ENCODE data around the gene AMELX. TPM values are rescaled to one million over a fixed set of nuclear protein-coding genes. Genes with fewer than 3 reads are reported as not detected.

AMELX gene
- total and polyA plus RNA-seq, 4 donors: not detected

GRCh38 chrX:11257711-11258110 is 35.5 kb upstream of the AMELX start:
- TF ChIP-seq FOXA1 (IDR thresholded peaks at IDR 0.05): no peak
- TF ChIP-seq RAD21 (IDR thresholded peaks at IDR 0.05): no peak
- TF ChIP-seq NR2F2 (IDR thresholded peaks at IDR 0.05): no peak
- no peak for TF ChIP-seq MAX (IDR thresholded peaks at IDR 0.05)
- TF ChIP-seq, protein P1, sequence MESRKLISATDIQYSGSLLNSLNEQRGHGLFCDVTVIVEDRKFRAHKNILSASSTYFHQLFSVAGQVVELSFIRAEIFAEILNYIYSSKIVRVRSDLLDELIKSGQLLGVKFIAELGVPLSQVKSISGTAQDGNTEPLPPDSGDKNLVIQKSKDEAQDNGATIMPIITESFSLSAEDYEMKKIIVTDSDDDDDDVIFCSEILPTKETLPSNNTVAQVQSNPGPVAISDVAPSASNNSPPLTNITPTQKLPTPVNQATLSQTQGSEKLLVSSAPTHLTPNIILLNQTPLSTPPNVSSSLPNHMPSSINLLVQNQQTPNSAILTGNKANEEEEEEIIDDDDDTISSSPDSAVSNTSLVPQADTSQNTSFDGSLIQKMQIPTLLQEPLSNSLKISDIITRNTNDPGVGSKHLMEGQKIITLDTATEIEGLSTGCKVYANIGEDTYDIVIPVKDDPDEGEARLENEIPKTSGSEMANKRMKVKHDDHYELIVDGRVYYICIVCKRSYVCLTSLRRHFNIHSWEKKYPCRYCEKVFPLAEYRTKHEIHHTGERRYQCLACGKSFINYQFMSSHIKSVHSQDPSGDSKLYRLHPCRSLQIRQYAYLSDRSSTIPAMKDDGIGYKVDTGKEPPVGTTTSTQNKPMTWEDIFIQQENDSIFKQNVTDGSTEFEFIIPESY (IDR thresholded peaks at IDR 0.05): no peak
- Histone ChIP-seq H3K4me1 (ENCODE audit: control insufficient read depth in 4 of 4, insufficient read depth in 4 of 4, low read length in 3 of 4) (peaks cover 0 to 7% (median 0%) of the 10 kb centered on the region in 4 donors), H3K4me3 (ENCODE audit: low read depth in 1 of 3, low read length in 3 of 3) (no peak overlapping the region), H3K36me3 (ENCODE audit: control insufficient read depth in 4 of 4, insufficient read depth in 3 of 4, low read depth in 1 of 4, low read length in 3 of 4) (no peaks in the 10 kb centered on the region), H3K9ac (ENCODE audit: low read depth in 1 of 2, low read length in 2 of 2) (no peak overlapping the region), H3K9me3 (ENCODE audit: control insufficient read depth in 4 of 4, low read length in 3 of 4) (no peaks in the 10 kb centered on the region), H3K27ac (ENCODE audit: low read depth in 1 of 2, low read length in 2 of 2) (no peak overlapping the region), H3K27me3 (ENCODE audit: control insufficient read depth in 4 of 4, insufficient read depth in 4 of 4, low read length in 3 of 4) (peaks cover 0 to 2% (median 0%) of the 10 kb centered on the region in 4 donors)
- DNase-seq (ENCODE audit: low spot score): no peak
- WGBS: 76% methylated on average over 2 of the region's 2 CpGs

GRCh38 chrX:11259437-11259836 is 33.8 kb upstream of the AMELX start:
- WGBS: 74% methylated on average over 1 of the region's 1 CpG
- no peaks in the 10 kb centered on the region for H3K36me3 ChIP-seq (ENCODE audit: control insufficient read depth in 4 of 4, insufficient read depth in 3 of 4, low read depth in 1 of 4, low read length in 3 of 4)

More at GRCh38 chrX:11259437-11259836, 33.8 kb upstream of the AMELX start:
- DNase-seq (ENCODE audit: low spot score): no peak
- Histone ChIP-seq H3K27ac (ENCODE audit: low read depth in 1 of 2, low read length in 2 of 2) (no peak overlapping the region), H3K27me3 (ENCODE audit: control insufficient read depth in 4 of 4, insufficient read depth in 4 of 4, low read length in 3 of 4) (peaks cover 0 to 2% (median 0%) of the 10 kb centered on the region in 4 donors), H3K9ac (ENCODE audit: low read depth in 1 of 2, low read length in 2 of 2) (no peak overlapping the region), H3K4me3 (ENCODE audit: low read depth in 1 of 3, low read length in 3 of 3) (no peak overlapping the region), H3K9me3 (ENCODE audit: control insufficient read depth in 4 of 4, low read length in 3 of 4) (no peaks in the 10 kb centered on the region), H3K4me1 (ENCODE audit: control insufficient read depth in 4 of 4, insufficient read depth in 4 of 4, low read length in 3 of 4) (peaks cover 0 to 4% (median 0%) of the 10 kb centered on the region in 4 donors)
- TF ChIP-seq JUND (IDR thresholded peaks at IDR 0.05) (no peak), REST (IDR thresholded peaks at IDR 0.05) (no peak), NR2F2 (IDR thresholded peaks at IDR 0.05) (no peak), YY1 (IDR thresholded peaks at IDR 0.05) (no peak), FOXA2 (IDR thresholded peaks at IDR 0.05) (no peak), RXRA (IDR thresholded peaks at IDR 0.05) (no peak), HNF4A (conservative IDR thresholded peaks at IDR 0.05) (no peak)
- TF ChIP-seq, protein P1 (IDR thresholded peaks at IDR 0.05): no peak
